T-helper 1 cell treated with Interleukin-12 subunit alpha and Interleukin-12 subunit beta and Interleukin-4 antibody, amounts not matched to agents 30 μg/mL and 1 μg/mL, for 36 hours (primary cell): ENCODE measurements around the gene CYP19A1.

ENCODE experiments used
- H3K27ac Mint-ChIP-seq: one replicate; pipeline ENCODE4 v1.8.0; 2021; ENCODE audit warnings: mild to moderate bottlenecking, mixed read lengths
- H3K27me3 Mint-ChIP-seq: one replicate; pipeline ENCODE4 v1.8.0; 2021; ENCODE audit warnings: low read depth, mixed read lengths
- H3K36me3 Mint-ChIP-seq: one replicate; pipeline ENCODE4 v1.8.0; 2021; ENCODE audit warnings: low read depth, mixed read lengths
- H3K4me1 Mint-ChIP-seq: one replicate; pipeline ENCODE4 v1.8.0; 2021; ENCODE audit warnings: low read depth, mixed read lengths
- H3K4me3 Mint-ChIP-seq: one replicate; pipeline ENCODE4 v1.8.0; 2021; ENCODE audit warnings: mild to moderate bottlenecking, moderate library complexity, mixed read lengths
- H3K9me3 Mint-ChIP-seq: one replicate; pipeline ENCODE4 v1.8.0; 2021; ENCODE audit warnings: mixed read lengths

The CYP19A1 gene

DNA sequence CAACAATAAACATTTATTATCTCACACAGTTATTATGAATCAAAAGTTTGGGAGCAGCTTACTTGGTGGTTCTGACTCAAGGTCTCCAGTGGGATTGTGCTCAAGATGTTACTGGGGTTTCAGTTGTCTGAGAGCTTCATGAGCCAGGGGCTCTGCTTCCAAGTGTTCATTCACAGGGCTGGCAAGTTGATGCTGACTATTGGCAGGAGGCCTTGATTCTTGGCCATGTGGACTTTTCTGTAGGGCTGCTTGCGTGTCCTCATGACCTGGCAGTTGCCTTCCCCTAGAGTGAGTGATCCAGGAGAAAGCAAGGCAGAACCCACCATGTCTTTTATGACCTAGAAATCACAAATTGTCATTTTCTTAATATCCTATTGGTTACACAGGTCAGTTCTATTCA, 156.5 kb downstream of the CYP19A1 start:
- Mint-ChIP-seq H3K36me3 (no peaks in the 10 kb centered on the region), H3K4me3 (no peak overlapping the region), H3K9me3 (no peaks in the 10 kb centered on the region)

DNA sequence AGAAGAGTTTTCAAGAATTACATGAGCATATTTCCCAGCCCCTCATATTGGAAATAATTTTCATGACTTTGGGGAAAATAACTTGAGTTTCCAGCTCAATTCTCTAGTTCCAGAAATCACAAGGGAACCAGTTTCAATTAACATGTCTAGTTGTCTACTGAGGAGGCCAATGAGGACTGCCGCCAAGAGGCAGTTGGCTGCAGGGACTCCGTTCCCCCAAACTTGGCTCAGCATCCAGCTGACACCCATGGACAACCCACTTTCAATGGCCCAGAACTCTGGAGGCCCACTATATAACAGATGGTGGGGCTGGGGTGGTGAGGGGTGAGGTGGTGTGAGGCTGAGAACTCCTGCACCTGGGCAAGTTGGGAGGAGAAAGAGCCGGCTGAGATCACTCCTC, 157.2 kb downstream of the CYP19A1 start:
- H3K4me3 Mint-ChIP-seq = no peak overlapping the region
- H3K9me3 Mint-ChIP-seq = no peaks in the 10 kb centered on the region
- no peaks in the 10 kb centered on the region for H3K36me3 Mint-ChIP-seq
- no peaks in the 10 kb centered on the region for H3K4me1 Mint-ChIP-seq
- H3K27me3 Mint-ChIP-seq = peaks cover 14% of the 10 kb centered on the region
- no peak overlapping the region for H3K27ac Mint-ChIP-seq

More for the DNA sequence above, 156.5 kb downstream of the CYP19A1 start:
- H3K27ac Mint-ChIP-seq = no peak overlapping the region
- peaks cover 18% of the 10 kb centered on the region for H3K27me3 Mint-ChIP-seq
- H3K4me1 Mint-ChIP-seq = no peaks in the 10 kb centered on the region

DNA sequence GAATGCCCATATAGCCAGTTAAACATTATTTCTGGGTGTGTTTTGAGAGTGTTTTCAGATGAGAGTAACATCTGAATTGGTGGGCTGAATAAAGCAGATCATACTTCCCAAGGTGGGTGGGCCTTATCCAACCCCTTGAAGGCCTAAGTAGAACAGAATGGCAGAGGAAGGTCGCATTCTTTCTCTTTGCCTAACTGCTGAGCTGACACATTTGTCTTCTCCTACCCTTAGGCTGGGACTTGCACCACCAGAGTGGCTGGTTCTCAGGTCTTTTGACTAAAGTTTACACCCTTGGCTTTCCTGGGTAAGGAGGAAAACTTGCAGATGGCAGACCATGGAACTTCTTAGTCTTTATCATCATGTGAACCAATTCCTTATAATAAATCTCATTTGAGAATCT, 157.9 kb downstream of the CYP19A1 start:
- H3K4me1 Mint-ChIP-seq = no peaks in the 10 kb centered on the region
- H3K4me3 Mint-ChIP-seq = no peak overlapping the region
- peaks cover 14% of the 10 kb centered on the region for H3K27me3 Mint-ChIP-seq
- H3K9me3 Mint-ChIP-seq = no peaks in the 10 kb centered on the region
- H3K27ac Mint-ChIP-seq = no peak overlapping the region
- no peaks in the 10 kb centered on the region for H3K36me3 Mint-ChIP-seq

DNA sequence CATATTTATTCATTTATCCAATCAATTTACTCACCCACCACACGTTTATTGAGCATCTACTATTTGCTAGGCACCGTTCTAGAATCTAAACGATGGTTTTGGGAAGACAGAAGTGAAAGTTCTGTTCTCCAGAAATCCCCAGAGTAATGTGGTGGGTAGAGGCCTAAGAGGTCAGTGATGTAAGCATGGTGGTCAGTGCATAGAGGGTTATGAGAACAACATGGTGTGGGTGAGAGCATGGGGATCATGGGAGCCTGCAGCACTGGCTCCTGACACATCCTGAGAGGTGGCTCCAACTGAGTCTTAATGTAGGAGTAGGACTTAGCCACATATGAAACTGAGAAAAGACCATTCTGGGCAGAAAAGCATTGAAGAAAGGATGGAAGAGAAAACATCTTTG, 158.4 kb downstream of the CYP19A1 start:
- Mint-ChIP-seq H3K36me3 (no peaks in the 10 kb centered on the region), H3K4me3 (no peak overlapping the region), H3K27me3 (peaks cover 10% of the 10 kb centered on the region), H3K27ac (no peak overlapping the region), H3K9me3 (no peaks in the 10 kb centered on the region), H3K4me1 (no peaks in the 10 kb centered on the region)

DNA sequence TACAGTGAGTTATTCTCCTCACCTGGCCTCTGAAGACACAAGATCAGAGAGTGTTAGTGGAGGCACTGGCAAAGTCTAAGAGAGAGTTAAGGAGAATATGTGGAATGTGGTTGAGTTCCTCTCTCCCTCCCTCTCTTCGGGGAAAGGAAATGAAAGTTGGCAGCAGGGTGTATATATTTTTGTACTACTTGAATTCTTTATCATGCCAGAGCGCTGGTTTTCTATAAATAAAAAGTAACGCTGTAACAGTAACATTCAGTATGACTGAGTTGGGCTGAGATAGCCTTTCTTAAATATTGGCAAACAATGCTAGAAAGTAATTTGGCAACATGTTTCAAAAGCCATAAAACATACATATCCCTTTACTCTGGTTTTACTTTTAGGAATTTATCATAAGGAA, 166.2 kb downstream of the CYP19A1 start:
- Mint-ChIP-seq H3K4me1 (no peaks in the 10 kb centered on the region), H3K4me3 (no peak overlapping the region), H3K27me3 (peaks cover 26% of the 10 kb centered on the region), H3K36me3 (no peaks in the 10 kb centered on the region), H3K9me3 (no peaks in the 10 kb centered on the region), H3K27ac (no peak overlapping the region)

DNA sequence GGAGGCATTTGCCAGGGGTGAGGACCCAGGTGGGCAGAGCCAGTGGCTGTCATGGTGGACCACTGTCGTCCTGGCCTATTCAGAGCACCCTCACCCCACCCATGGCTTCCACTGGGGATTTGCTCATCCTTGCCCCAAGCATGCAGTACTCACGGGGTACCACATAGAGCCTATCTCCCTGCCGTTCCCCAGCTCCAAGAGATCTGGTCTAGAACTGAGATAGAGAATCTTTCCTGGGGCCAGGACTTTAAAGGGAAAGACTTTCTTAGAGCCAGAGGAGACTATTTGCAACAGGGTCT, 166.8 kb downstream of the CYP19A1 start:
- Mint-ChIP-seq H3K9me3 (no peaks in the 10 kb centered on the region), H3K27ac (no peak overlapping the region), H3K4me3 (no peak overlapping the region), H3K4me1 (no peaks in the 10 kb centered on the region), H3K27me3 (peaks cover 29% of the 10 kb centered on the region), H3K36me3 (no peaks in the 10 kb centered on the region)

DNA sequence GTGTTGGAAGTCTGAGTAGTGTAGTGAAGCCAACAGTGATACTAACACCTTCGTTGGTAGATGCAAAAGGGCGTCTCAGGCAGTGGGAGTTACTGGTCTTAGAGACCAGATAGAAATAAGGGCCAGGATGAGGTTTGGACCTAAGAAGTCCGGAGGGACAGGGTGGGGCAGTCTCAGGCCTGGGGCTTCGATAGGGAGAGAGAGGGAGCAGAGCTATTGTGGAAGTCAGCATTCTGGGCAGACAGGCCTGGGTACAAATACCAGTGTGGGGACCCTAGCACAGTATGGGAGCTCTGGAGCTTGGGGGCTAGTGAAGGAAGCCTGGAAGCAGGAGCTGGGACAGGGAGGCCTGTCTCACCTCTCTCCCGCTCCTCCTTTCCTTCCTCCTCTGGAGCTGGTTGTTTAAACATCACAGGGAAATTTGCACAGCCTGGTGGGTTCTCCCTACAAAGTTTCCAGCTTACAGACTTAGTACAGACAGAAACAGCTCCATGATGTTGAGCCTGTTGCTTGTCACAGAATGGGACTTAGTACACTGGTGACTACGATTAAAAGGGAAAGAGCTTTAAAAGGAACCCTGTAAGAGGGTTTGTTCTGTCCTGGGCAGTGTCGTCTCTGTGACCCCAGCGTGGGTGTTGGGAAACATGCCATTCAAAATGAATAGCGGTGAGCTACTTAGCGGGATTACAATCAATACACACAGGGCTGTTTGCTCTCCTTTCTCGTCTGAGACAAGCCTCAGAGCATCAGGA, 167.3 kb downstream of the CYP19A1 start:
- Mint-ChIP-seq H3K9me3 (no peaks in the 10 kb centered on the region), H3K4me3 (no peak overlapping the region), H3K27me3 (peaks cover 31% of the 10 kb centered on the region), H3K36me3 (no peaks in the 10 kb centered on the region), H3K27ac (no peak overlapping the region), H3K4me1 (no peaks in the 10 kb centered on the region)

DNA sequence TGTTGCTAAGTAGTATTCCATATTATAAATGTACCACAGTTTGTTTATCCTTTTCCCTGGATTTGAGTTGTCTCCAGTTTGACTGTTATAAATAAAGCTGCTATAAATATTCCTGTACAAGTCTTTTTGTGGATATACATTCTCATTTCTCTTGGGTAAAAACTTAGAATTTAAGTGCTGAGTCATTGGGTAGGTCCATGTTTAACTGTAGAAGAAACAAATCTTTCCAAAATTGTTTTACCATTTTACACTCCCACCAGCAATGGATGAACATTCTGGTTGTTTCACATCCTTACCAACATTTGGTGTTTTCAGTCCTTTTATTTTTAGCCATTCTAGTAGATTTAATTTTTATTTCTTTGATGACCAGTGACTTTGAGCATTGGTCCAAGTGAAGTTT, 169.7 kb downstream of the CYP19A1 start:
- H3K27me3 Mint-ChIP-seq = peaks cover 38% of the 10 kb centered on the region

DNA sequence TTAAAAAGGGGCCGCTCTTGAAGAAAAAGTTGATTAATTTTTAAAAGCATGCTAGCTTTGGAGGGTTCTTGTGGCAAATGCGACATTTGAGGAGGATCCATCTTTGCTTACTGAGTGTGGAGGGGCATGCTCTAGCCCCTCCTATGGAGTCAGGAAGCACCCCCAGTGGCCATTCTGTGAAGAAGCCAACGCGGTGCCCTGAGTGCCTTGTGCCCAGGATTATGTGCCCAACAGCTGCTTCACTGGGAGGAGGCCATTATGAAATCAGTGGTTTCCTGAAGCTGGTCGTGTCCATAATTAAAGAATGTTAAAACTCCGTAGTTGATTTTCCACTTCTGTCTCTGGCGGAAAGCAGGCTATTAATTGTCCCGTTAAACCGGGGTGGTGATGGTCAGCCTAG, 174.6 kb downstream of the CYP19A1 start:
- H3K36me3 Mint-ChIP-seq = no peaks in the 10 kb centered on the region
- H3K4me3 Mint-ChIP-seq = no peak overlapping the region
- H3K4me1 Mint-ChIP-seq = peaks cover 3% of the 10 kb centered on the region
- no peaks in the 10 kb centered on the region for H3K9me3 Mint-ChIP-seq
- no peak overlapping the region for H3K27ac Mint-ChIP-seq
- H3K27me3 Mint-ChIP-seq = peaks cover 23% of the 10 kb centered on the region

More for the DNA sequence above, 169.7 kb downstream of the CYP19A1 start:
- no peaks in the 10 kb centered on the region for H3K4me1 Mint-ChIP-seq
- no peaks in the 10 kb centered on the region for H3K36me3 Mint-ChIP-seq
- no peaks in the 10 kb centered on the region for H3K9me3 Mint-ChIP-seq
- H3K4me3 Mint-ChIP-seq = no peak overlapping the region
- H3K27ac Mint-ChIP-seq = no peak overlapping the region

DNA sequence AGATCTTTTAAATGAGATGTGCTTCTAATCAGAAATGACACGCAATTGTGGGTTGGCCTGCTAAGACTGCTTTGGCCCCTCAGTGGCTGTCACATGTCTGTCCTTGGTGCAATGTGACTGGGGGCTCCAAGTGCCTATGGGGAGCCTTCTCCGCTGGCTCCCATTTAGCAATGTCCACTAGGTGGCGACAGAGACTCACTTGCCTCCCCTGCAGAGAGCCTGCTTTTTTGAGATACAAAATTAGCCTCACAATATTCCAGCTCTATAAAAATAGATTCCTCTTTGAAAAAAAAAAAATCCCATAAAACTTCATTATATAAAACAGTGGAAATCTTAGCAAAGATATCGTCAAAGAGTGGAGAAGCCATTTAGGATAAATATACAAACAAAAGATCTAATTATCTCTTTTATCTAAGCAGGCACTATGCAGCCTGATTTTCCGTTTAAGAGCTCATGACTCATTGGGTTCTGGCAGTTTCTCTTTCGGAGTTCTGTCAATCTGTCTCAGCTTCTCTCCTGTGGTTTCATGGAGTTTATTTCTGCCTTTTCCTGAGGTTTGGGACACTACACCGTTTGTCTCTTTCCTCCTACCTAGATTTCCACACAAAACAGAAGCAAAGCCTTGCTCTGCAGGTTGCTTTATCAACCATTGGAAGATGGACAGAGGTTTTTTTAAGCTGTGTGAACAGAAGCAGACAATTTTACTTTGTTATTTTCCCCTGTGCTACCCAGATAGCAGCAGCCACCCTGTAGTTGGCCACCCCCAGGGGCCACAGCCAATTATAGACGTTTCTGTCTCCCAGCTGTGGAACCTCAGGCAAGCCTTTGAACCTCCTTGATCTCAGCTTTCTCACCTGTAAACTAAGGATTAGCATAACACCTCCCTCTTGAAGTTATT, 175.3 kb downstream of the CYP19A1 start:
- Mint-ChIP-seq H3K27ac (no peak overlapping the region), H3K27me3 (peaks cover 18% of the 10 kb centered on the region), H3K4me3 (no peak overlapping the region), H3K9me3 (no peaks in the 10 kb centered on the region), H3K36me3 (no peaks in the 10 kb centered on the region), H3K4me1 (peaks cover 3% of the 10 kb centered on the region)

DNA sequence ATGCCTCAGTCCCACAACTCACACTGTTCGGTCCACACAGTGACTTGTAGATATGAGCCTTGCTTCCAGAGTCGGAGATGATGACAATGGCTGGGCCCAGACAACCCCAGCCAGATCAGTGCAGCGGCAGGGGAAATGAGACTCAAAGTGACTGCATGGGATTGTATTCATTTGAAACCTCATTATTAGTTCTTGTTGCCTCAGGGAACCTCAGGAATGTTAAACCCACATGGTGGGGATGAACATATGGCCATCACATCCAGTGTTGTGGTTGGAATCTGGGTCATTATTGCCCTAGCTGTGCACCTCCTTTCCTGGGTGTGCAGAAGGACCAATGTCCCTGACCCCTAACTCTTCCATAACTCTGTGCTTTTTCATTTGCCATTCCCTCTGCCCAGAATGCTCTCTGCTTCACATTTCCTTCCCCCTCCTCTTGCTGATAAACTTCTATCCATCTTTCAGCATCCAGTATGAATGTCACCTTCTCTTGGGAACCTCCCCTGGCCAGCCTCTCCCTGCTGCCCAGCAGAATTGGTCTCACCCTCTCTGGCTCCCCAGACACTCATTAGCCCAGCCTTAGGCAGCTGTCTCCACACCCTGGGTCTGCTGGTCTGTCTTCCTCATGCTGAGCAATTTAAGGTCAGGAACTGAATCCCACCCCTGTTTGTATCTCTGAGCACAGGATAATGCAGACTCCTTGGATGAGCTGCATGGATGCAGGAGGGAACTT, 176.7 kb downstream of the CYP19A1 start:
- Mint-ChIP-seq H3K27ac (no peak overlapping the region), H3K36me3 (no peaks in the 10 kb centered on the region)

DNA sequence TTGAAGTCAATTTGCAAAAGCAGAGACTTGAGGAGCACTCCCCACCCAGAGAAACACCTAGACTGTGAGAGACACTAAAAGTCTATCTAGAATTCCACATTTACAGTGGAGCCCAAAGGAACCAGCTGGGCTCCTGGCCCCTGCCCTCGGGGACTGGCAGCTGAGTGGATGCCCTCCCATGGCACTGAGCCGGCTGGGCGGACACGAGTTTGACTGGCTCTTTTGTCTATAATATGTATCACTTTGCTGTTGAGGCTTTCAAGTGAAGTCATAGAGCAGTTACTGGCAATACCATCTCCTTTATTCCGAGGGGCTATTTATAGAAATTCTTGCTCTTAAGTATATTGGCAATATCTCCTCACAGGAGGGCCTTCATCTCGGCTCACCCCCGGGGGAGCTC, 177.9 kb downstream of the CYP19A1 start:
- Mint-ChIP-seq H3K9me3 (no peaks in the 10 kb centered on the region), H3K27ac (no peak overlapping the region), H3K4me3 (no peak overlapping the region), H3K4me1 (peaks cover 3% of the 10 kb centered on the region), H3K36me3 (no peaks in the 10 kb centered on the region), H3K27me3 (peaks cover 22% of the 10 kb centered on the region)

More for the DNA sequence above, 176.7 kb downstream of the CYP19A1 start:
- no peak overlapping the region for H3K4me3 Mint-ChIP-seq
- H3K4me1 Mint-ChIP-seq = peaks cover 3% of the 10 kb centered on the region
- peaks cover 15% of the 10 kb centered on the region for H3K27me3 Mint-ChIP-seq
- H3K9me3 Mint-ChIP-seq = no peaks in the 10 kb centered on the region
